WTC11 (cell line): ENCODE results near the gene ALOX15. TPM values are rescaled to one million over a fixed set of nuclear protein-coding genes. Genes with fewer than 3 reads are reported as not detected.

Source experiments
- ATAC-seq: fragments of 200-7000 bp; cut with Tn5 transposase; 2 replicates; pipeline ENCODE4 v1.10.0; 2021; ENCODE audit warnings: mild to moderate bottlenecking, moderate library complexity
- CTCF ChIA-PET: fragments of 300-600 bp; sonication (Branson Sonifier 250); formaldehyde crosslinking; loops from one replicate; lab custom pipeline; 2021; ENCODE audit warnings: antibody characterized with exemption; lab: Charles Lee
- POLR2A ChIA-PET: fragments of 350-600 bp; sonication (Branson Sonifier 250); formaldehyde crosslinking; loops from one replicate; lab custom pipeline; 2021; ENCODE audit warnings: antibody characterized with exemption; lab: Charles Lee
- DNase-seq: peaks from one replicate; pipeline ENCODE4 v3.0.0; 2021; ENCODE audit warnings: low spot score
- H3K27ac Mint-ChIP-seq: 2 replicates; pipeline ENCODE4 v1.8.0; 2021; ENCODE audit warnings: mixed read lengths
- H3K27me3 Mint-ChIP-seq: 2 replicates; pipeline ENCODE4 v1.8.0; 2021; ENCODE audit warnings: low read depth, mild to moderate bottlenecking, moderate library complexity, mixed read lengths
- H3K36me3 Mint-ChIP-seq: 2 replicates; pipeline ENCODE4 v1.8.0; 2021; ENCODE audit warnings: mixed read lengths
- H3K4me1 Mint-ChIP-seq: 2 replicates; pipeline ENCODE4 v1.8.0; 2022; ENCODE audit warnings: mixed read lengths
- H3K4me3 Mint-ChIP-seq: 2 replicates; pipeline ENCODE4 v1.8.0; 2021; ENCODE audit warnings: mild to moderate bottlenecking, moderate library complexity, mixed read lengths
- H3K9me3 Mint-ChIP-seq: 2 replicates; pipeline ENCODE4 v1.8.0; 2021; ENCODE audit warnings: mixed read lengths
- CBFB ChIP-seq: sonication (generic); formaldehyde crosslinking; IDR thresholded peaks from 2 replicates; pipeline ENCODE4 v1.8.1; 2022; ENCODE audit warnings: mild to moderate bottlenecking, low read depth, missing genetic modification reagents
- CREB1 ChIP-seq: sonication (generic); formaldehyde crosslinking; IDR thresholded peaks from 2 replicates; pipeline ENCODE4 v1.8.0; 2023; ENCODE audit warnings: mild to moderate bottlenecking, missing genetic modification reagents
- ELF4 ChIP-seq: sonication (generic); formaldehyde crosslinking; IDR thresholded peaks from 2 replicates; pipeline ENCODE4 v1.8.1; 2022; ENCODE audit warnings: low read depth, mild to moderate bottlenecking, moderate library complexity, missing genetic modification reagents
- EMX1 ChIP-seq: fragments of 250-450 bp; sonication (Bioruptor Pico); IDR thresholded peaks from 2 replicates; pipeline ENCODE4 v1.8.0; 2021; ENCODE audit warnings: mild to moderate bottlenecking
- FOXJ3 ChIP-seq: sonication (generic); formaldehyde crosslinking; IDR thresholded peaks from 2 replicates; pipeline ENCODE4 v1.9.0; 2021; ENCODE audit warnings: missing genetic modification reagents, mild to moderate bottlenecking, borderline replicate concordance
- FOXK1 ChIP-seq: sonication (generic); formaldehyde crosslinking; IDR thresholded peaks from 2 replicates; pipeline ENCODE4 v1.8.0; 2022; ENCODE audit warnings: mild to moderate bottlenecking, moderate library complexity, missing genetic modification reagents
- GABPB1 ChIP-seq: sonication (generic); formaldehyde crosslinking; IDR thresholded peaks from 2 replicates; pipeline ENCODE4 v1.8.1; 2023; ENCODE audit warnings: mild to moderate bottlenecking, missing genetic modification reagents
- NR1H2 ChIP-seq: sonication (generic); formaldehyde crosslinking; IDR thresholded peaks from 2 replicates; pipeline ENCODE4 v1.9.0; 2021; ENCODE audit warnings: mild to moderate bottlenecking, moderate library complexity, missing genetic modification reagents
- RELA ChIP-seq: sonication (generic); formaldehyde crosslinking; IDR thresholded peaks from 2 replicates; pipeline ENCODE4 v1.8.1; 2022; ENCODE audit warnings: missing genetic modification reagents, mild to moderate bottlenecking, borderline replicate concordance
- SMAD4 ChIP-seq: sonication (generic); formaldehyde crosslinking; IDR thresholded peaks from 2 replicates; pipeline ENCODE4 v1.8.0; 2022; ENCODE audit warnings: mild to moderate bottlenecking, missing genetic modification reagents
- SP1 ChIP-seq: sonication (generic); formaldehyde crosslinking; conservative IDR thresholded peaks from 2 replicates; pipeline ENCODE4 v1.8.1; 2022; ENCODE audit warnings: missing genetic modification reagents
- TP53 ChIP-seq: sonication (generic); formaldehyde crosslinking; IDR thresholded peaks from 2 replicates; pipeline ENCODE4 v1.8.1; 2023; ENCODE audit warnings: mild to moderate bottlenecking, missing genetic modification reagents
- ZNF317 ChIP-seq: sonication (generic); formaldehyde crosslinking; IDR thresholded peaks from 2 replicates; pipeline ENCODE4 v1.8.1; 2023; ENCODE audit warnings: low read depth, mild to moderate bottlenecking, moderate library complexity, missing genetic modification reagents, borderline replicate concordance
- ZNF671 ChIP-seq: fragments of 250-450 bp; sonication (Bioruptor Pico); IDR thresholded peaks from 2 replicates; pipeline ENCODE4 v1.8.0; 2021; ENCODE audit warnings: mild to moderate bottlenecking
- total RNA-seq: library from RNA; stranded (reverse); gene quantifications from 3 replicates; pipeline ENCODE4 v1.2.3, GENCODE V29; 2021
- TF ChIP-seq, protein P1 (sequence below): sonication (generic); formaldehyde crosslinking; IDR thresholded peaks from 2 replicates; pipeline ENCODE4 v1.8.1; 2022; ENCODE audit warnings: mild to moderate bottlenecking, missing genetic modification reagents, moderate library complexity, borderline replicate concordance
- TF ChIP-seq, protein P2 (sequence below): sonication (generic); formaldehyde crosslinking; IDR thresholded peaks from 2 replicates; pipeline ENCODE4 v1.8.0; 2023; ENCODE audit warnings: mild to moderate bottlenecking, missing genetic modification reagents
- TF ChIP-seq, protein P3 (sequence below): sonication (generic); formaldehyde crosslinking; IDR thresholded peaks from 2 replicates; pipeline ENCODE4 v1.8.0; 2023; ENCODE audit warnings: missing genetic modification reagents, mild to moderate bottlenecking, borderline replicate concordance
- TF ChIP-seq, protein P4 (sequence below): sonication (generic); formaldehyde crosslinking; conservative IDR thresholded peaks from 2 replicates; pipeline ENCODE4 v1.8.1; 2022; ENCODE audit warnings: mild to moderate bottlenecking, missing genetic modification reagents
- TF ChIP-seq, protein P5 (sequence below): sonication (generic); formaldehyde crosslinking; IDR thresholded peaks from 2 replicates; pipeline ENCODE4 v1.8.1; 2022; ENCODE audit warnings: low read depth, missing genetic modification reagents, borderline replicate concordance

The ALOX15 gene
- total RNA-seq, 1 experiment from 2014 or later: 0.50 TPM

DNA sequence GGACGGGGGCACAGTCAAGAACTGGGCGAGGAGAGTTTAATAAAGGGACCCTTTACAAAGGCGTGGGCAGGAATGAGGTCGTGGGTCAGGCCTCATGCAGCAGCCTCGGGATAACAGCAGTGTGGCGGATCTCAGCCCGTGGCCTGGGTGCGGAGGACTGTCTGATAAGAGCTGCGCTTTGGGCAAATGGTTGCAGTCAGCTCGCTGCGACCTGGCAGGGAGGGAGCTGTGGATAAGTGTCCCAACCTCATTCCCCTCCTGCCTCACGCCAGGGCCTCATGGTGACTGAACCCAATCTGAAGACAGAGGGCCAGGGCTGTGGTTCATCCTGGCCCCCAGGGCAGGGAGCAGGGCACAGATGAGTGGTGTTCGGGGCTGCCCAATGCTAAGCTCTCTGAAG is 43.5 kb downstream of the ALOX15 start:
- H3K27ac Mint-ChIP-seq: peak overlapping the region; percentile 63
- CTCF ChIA-PET: interaction anchor here (1.2 to 4.6 kb wide), 4 partner anchors 9 to 31 kb away, joined by 4 to 30 read pairs (median 16); no protein-coding TSS in a partner anchor

DNA sequence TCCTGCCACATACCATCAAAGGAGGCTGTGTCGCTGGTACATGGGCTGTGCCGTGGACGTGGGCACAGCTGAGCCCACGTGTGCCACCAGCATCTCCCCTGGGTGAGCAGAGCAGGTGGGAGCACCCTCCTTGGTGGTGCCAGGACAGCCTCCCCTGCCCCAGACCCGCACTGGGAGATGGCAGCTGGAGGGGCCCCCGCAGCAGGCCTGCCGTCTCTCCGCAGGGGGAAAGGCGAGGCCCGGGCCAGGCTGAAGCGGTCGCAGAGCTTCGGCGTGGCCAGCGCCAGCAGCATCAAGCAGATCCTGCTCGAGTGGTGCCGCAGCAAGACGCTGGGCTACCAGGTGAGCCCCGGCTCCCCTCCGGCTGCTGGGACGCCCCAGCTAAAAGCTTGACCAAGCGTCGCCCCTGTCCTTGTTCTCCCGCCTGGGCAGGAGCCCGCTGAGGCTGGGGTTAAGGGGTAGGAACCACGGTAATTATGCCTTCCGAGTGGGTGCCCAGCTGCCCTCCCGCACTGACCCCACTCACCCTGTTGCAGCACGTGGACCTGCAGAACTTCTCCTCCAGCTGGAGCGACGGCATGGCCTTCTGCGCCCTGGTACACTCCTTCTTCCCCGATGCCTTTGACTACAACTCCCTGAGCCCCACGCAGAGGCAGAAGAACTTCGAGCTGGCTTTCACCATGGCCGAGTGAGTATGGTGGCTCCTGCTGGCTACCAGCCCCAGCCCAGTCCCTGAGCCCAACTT is 44.7 kb downstream of the ALOX15 start:
- Mint-ChIP-seq H3K4me3 (no peak overlapping the region), H3K27ac (no peak overlapping the region), H3K9me3 (no peaks in the 10 kb centered on the region), H3K27me3 (no peaks in the 10 kb centered on the region), H3K36me3 (no peaks in the 10 kb centered on the region), H3K4me1 (peaks cover 34% of the 10 kb centered on the region)
- ChIA-PET POLR2A (interaction anchor here (1.2 kb wide), 1 partner anchor 71 kb away, joined by 3 read pairs; no protein-coding TSS in a partner anchor), CTCF (interaction anchor here (1.0 to 4.6 kb wide), 2 partner anchors 28 to 30 kb away, joined by 3 to 30 read pairs; no protein-coding TSS in a partner anchor)
- ATAC-seq: no peak
- no peak for DNase-seq
- TF ChIP-seq FOXJ3: no peak
- no peak for TF ChIP-seq ZNF671 (CRISPR knock-in tag)
- TF ChIP-seq, protein P1, sequence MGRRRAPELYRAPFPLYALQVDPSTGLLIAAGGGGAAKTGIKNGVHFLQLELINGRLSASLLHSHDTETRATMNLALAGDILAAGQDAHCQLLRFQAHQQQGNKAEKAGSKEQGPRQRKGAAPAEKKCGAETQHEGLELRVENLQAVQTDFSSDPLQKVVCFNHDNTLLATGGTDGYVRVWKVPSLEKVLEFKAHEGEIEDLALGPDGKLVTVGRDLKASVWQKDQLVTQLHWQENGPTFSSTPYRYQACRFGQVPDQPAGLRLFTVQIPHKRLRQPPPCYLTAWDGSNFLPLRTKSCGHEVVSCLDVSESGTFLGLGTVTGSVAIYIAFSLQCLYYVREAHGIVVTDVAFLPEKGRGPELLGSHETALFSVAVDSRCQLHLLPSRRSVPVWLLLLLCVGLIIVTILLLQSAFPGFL (CRISPR knock-in tag): no peak
- TF ChIP-seq NR1H2 (CRISPR knock-in tag): no peak
- no peak for TF ChIP-seq ELF4
- no peak for TF ChIP-seq CREB1
- TF ChIP-seq, protein P2, sequence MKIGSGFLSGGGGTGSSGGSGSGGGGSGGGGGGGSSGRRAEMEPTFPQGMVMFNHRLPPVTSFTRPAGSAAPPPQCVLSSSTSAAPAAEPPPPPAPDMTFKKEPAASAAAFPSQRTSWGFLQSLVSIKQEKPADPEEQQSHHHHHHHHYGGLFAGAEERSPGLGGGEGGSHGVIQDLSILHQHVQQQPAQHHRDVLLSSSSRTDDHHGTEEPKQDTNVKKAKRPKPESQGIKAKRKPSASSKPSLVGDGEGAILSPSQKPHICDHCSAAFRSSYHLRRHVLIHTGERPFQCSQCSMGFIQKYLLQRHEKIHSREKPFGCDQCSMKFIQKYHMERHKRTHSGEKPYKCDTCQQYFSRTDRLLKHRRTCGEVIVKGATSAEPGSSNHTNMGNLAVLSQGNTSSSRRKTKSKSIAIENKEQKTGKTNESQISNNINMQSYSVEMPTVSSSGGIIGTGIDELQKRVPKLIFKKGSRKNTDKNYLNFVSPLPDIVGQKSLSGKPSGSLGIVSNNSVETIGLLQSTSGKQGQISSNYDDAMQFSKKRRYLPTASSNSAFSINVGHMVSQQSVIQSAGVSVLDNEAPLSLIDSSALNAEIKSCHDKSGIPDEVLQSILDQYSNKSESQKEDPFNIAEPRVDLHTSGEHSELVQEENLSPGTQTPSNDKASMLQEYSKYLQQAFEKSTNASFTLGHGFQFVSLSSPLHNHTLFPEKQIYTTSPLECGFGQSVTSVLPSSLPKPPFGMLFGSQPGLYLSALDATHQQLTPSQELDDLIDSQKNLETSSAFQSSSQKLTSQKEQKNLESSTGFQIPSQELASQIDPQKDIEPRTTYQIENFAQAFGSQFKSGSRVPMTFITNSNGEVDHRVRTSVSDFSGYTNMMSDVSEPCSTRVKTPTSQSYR (CRISPR knock-in tag): no peak
- no peak for TF ChIP-seq GABPB1 (CRISPR knock-in tag)
- no peak for TF ChIP-seq SP1
- no peak for TF ChIP-seq CBFB (CRISPR knock-in tag)
- no peak for TF ChIP-seq ZNF317
- TF ChIP-seq FOXK1: no peak
- no peak for TF ChIP-seq SMAD4 (CRISPR knock-in tag)
- TF ChIP-seq, protein P3, sequence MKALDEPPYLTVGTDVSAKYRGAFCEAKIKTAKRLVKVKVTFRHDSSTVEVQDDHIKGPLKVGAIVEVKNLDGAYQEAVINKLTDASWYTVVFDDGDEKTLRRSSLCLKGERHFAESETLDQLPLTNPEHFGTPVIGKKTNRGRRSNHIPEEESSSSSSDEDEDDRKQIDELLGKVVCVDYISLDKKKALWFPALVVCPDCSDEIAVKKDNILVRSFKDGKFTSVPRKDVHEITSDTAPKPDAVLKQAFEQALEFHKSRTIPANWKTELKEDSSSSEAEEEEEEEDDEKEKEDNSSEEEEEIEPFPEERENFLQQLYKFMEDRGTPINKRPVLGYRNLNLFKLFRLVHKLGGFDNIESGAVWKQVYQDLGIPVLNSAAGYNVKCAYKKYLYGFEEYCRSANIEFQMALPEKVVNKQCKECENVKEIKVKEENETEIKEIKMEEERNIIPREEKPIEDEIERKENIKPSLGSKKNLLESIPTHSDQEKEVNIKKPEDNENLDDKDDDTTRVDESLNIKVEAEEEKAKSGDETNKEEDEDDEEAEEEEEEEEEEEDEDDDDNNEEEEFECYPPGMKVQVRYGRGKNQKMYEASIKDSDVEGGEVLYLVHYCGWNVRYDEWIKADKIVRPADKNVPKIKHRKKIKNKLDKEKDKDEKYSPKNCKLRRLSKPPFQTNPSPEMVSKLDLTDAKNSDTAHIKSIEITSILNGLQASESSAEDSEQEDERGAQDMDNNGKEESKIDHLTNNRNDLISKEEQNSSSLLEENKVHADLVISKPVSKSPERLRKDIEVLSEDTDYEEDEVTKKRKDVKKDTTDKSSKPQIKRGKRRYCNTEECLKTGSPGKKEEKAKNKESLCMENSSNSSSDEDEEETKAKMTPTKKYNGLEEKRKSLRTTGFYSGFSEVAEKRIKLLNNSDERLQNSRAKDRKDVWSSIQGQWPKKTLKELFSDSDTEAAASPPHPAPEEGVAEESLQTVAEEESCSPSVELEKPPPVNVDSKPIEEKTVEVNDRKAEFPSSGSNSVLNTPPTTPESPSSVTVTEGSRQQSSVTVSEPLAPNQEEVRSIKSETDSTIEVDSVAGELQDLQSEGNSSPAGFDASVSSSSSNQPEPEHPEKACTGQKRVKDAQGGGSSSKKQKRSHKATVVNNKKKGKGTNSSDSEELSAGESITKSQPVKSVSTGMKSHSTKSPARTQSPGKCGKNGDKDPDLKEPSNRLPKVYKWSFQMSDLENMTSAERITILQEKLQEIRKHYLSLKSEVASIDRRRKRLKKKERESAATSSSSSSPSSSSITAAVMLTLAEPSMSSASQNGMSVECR (CRISPR knock-in tag): no peak
- TF ChIP-seq EMX1 (CRISPR knock-in tag): no peak

More for the DNA sequence above, 43.5 kb downstream of the ALOX15 start:
- H3K9me3 Mint-ChIP-seq: no peaks in the 10 kb centered on the region
- POLR2A ChIA-PET: interaction anchor here (0.9 kb wide), 1 partner anchor 11 kb away, joined by 4 read pairs; no protein-coding TSS in a partner anchor
- no peak overlapping the region for H3K4me3 Mint-ChIP-seq
- TF ChIP-seq RELA (CRISPR knock-in tag) (no peak), ZNF671 (CRISPR knock-in tag) (no peak), TP53 (CRISPR knock-in tag) (no peak), ELF4 (no peak), SP1 (no peak), CBFB (CRISPR knock-in tag) (no peak)
- TF ChIP-seq, protein P4, sequence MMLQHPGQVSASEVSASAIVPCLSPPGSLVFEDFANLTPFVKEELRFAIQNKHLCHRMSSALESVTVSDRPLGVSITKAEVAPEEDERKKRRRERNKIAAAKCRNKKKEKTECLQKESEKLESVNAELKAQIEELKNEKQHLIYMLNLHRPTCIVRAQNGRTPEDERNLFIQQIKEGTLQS (CRISPR knock-in tag): no peak
- TF ChIP-seq, protein P5, sequence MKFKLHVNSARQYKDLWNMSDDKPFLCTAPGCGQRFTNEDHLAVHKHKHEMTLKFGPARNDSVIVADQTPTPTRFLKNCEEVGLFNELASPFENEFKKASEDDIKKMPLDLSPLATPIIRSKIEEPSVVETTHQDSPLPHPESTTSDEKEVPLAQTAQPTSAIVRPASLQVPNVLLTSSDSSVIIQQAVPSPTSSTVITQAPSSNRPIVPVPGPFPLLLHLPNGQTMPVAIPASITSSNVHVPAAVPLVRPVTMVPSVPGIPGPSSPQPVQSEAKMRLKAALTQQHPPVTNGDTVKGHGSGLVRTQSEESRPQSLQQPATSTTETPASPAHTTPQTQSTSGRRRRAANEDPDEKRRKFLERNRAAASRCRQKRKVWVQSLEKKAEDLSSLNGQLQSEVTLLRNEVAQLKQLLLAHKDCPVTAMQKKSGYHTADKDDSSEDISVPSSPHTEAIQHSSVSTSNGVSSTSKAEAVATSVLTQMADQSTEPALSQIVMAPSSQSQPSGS (CRISPR knock-in tag): no peak
- TF ChIP-seq, all 79 proteins: peak for 0
- DNase-seq: no peak
- no peaks in the 10 kb centered on the region for H3K36me3 Mint-ChIP-seq
- no peak for ATAC-seq
- H3K27me3 Mint-ChIP-seq: no peaks in the 10 kb centered on the region
- peaks cover 34% of the 10 kb centered on the region for H3K4me1 Mint-ChIP-seq
